B cell (primary cell): ENCODE data around the gene GSTP1. TPM values are rescaled to one million over a fixed set of nuclear protein-coding genes. Genes with fewer than 3 reads are reported as not detected.
"Not testable (repeated sequence)": the region's sequence is repeated elsewhere in the genome, so short reads cannot be mapped to it uniquely, and the experiment has no call there.

Experiments used
- ATAC-seq: fragments of 200-7000 bp; cut with Tn5 transposase; one replicate; pipeline ENCODE4 v1.10.0; 2021; ENCODE audit warnings: low read depth, mild to moderate bottlenecking, moderate number of reproducible peaks, moderate library complexity
- CTCF ChIA-PET: fragments of 350-600 bp; sonication (Branson Sonifier 250); formaldehyde crosslinking; loops from one replicate; lab custom pipeline; 2021; ENCODE audit warnings: antibody characterized with exemption, inconsistent platforms; lab: Charles Lee
- POLR2A ChIA-PET: fragments of 350-600 bp; sonication (Branson Sonifier 250); formaldehyde crosslinking; loops from one replicate; lab custom pipeline; 2021; ENCODE audit warnings: antibody characterized with exemption; lab: Charles Lee
- DNase-seq: peaks from one replicate; pipeline ENCODE4 v3.0.0; 2013
- H2AFZ ChIP-seq: 2 replicates; pipeline ENCODE4 v1.6.1; 2012; ENCODE audit warnings: mild to moderate bottlenecking, low read depth, low read length; ENCODE audit not compliant: insufficient read depth, poor library complexity, severe bottlenecking
- H3K27ac ChIP-seq, 2 donors: 1 replicate in 1 of 2; 2 replicates in 1 of 2; pipeline ENCODE4 v1.5.1; 2012 to 2013; ENCODE audit warnings: low read length in 2 of 2, mild to moderate bottlenecking in 2 of 2, moderate library complexity in 1 of 2
- H3K27me3 ChIP-seq, 4 experiments: fragments of 200-600 bp in 1 of 4; sonication (generic) in 1 of 4; replicated peaks in 1 of 4; 1 replicate in 2 of 4; 2 replicates in 2 of 4; pipeline versions ENCODE4 v1.6.1 to v1.7.0; 2013 to 2016; ENCODE audit warnings: low read length in 3 of 4, mild to moderate bottlenecking in 2 of 4, mixed read lengths in 1 of 4, moderate library complexity in 1 of 4; ENCODE audit not compliant: insufficient read depth in 4 of 4, control insufficient read depth in 3 of 4; ENCODE audit errors: control extremely low read depth in 1 of 4
- H3K36me3 ChIP-seq, 2 experiments: replicated peaks in 1 of 2; 1 replicate in 1 of 2; 2 replicates in 1 of 2; pipeline versions ENCODE4 v1.6.1 to v1.7.1; 2013; ENCODE audit warnings: low read length in 1 of 2; ENCODE audit not compliant: insufficient read depth in 2 of 2, control insufficient read depth in 1 of 2; ENCODE audit errors: control extremely low read depth in 1 of 2, extremely low read depth in 1 of 2
- H3K4me1 ChIP-seq, 2 donors: fragments of 200-600 bp in 1 of 2; sonication (generic) in 1 of 2; 1 replicate in 1 of 2; 2 replicates in 1 of 2; pipeline versions ENCODE4 v1.5.1 to v1.6.1; 2013 to 2017; ENCODE audit warnings: low read length in 2 of 2; ENCODE audit not compliant: control insufficient read depth in 2 of 2, insufficient read depth in 2 of 2
- H3K4me2 ChIP-seq: replicated peaks from 2 replicates; pipeline ENCODE3; 2012; ENCODE audit warnings: mild to moderate bottlenecking, low read depth, low read length; ENCODE audit not compliant: poor library complexity, severe bottlenecking
- H3K4me3 ChIP-seq, 5 experiments: fragments of 200-600 bp in 1 of 5; sonication (generic) in 1 of 5; 1 replicate in 3 of 5; 2 replicates in 2 of 5; pipeline versions ENCODE4 v1.5.1 to v1.7.0; 2011 to 2016; ENCODE audit warnings: low read length in 4 of 5, mild to moderate bottlenecking in 4 of 5, low read depth in 2 of 5, control low read depth in 1 of 5, moderate library complexity in 1 of 5; ENCODE audit not compliant: insufficient read depth in 1 of 5; ENCODE audit errors: control extremely low read depth in 1 of 5, extremely low read depth in 1 of 5
- H3K79me2 ChIP-seq: fragments of 200-600 bp; sonication (generic); one replicate; pipeline ENCODE4 v1.6.0; 2016; ENCODE audit warnings: low read length; ENCODE audit not compliant: control insufficient read depth, insufficient read depth
- H3K9ac ChIP-seq: fragments of 200-600 bp; sonication (generic); 2 replicates; pipeline ENCODE4 v1.6.1; 2017; ENCODE audit warnings: mild to moderate bottlenecking, low read length, moderate library complexity
- H3K9me3 ChIP-seq, 3 donors: one replicate each; pipeline versions ENCODE4 v1.6.1 to v1.7.1; 2013; ENCODE audit warnings: low read length in 2 of 3; ENCODE audit not compliant: control insufficient read depth in 2 of 3, insufficient read depth in 1 of 3; ENCODE audit errors: control extremely low read depth in 1 of 3
- H4K20me1 ChIP-seq: 2 replicates; pipeline ENCODE4 v1.6.0; 2012; ENCODE audit warnings: mild to moderate bottlenecking, low read length; ENCODE audit not compliant: insufficient read depth, control insufficient read depth, poor library complexity, severe bottlenecking
- H3K27ac Mint-ChIP-seq: one replicate; pipeline ENCODE4 v1.8.0; 2021; ENCODE audit warnings: mixed read lengths
- H3K27me3 Mint-ChIP-seq: one replicate; pipeline ENCODE4 v1.8.0; 2021; ENCODE audit warnings: mixed read lengths
- H3K4me1 Mint-ChIP-seq: one replicate; pipeline ENCODE4 v1.8.0; 2021; ENCODE audit warnings: mixed read lengths
- H3K4me3 Mint-ChIP-seq: one replicate; pipeline ENCODE4 v1.8.0; 2021; ENCODE audit warnings: mixed read lengths
- H3K9me3 Mint-ChIP-seq: one replicate; pipeline ENCODE4 v1.8.0; 2022; ENCODE audit warnings: mixed read lengths; ENCODE audit not compliant: insufficient read depth
- CTCF ChIP-seq: fragments of 200-600 bp; IDR thresholded peaks from one replicate; pipeline ENCODE4 v1.8.0; 2022; ENCODE audit warnings: antibody characterized with exemption, mild to moderate bottlenecking
- EZH2 ChIP-seq: IDR thresholded peaks from 2 replicates; pipeline ENCODE4 v1.6.1; 2012; ENCODE audit warnings: borderline replicate concordance, low read depth, mild to moderate bottlenecking, moderate library complexity, low read length; ENCODE audit not compliant: insufficient read depth, poor library complexity, severe bottlenecking
- WGBS: methylation state at CpG from one replicate; pipeline ENCODE4 v1.1.5; 2013; ENCODE audit warnings: missing lambda C conversion rate; ENCODE audit not compliant: insufficient coverage; 5-methylcytosine and 5-hydroxymethylcytosine counted together
- intact Hi-C: fragments of 100-400 bp; cut with micrococcal nuclease; formaldehyde crosslinking; loops from one replicate; pipeline ENCODE4 v1.10.0; 2022
- polyA plus RNA-seq: library from polyadenylated mRNA; depleted of rRNA; stranded (reverse); fragments of >200 nt; gene quantifications from 2 replicates; pipeline ENCODE4 v1.2.3, GENCODE V29; 2012
- total RNA-seq, 2 donors: library from RNA; stranded (reverse); fragments of 120-200 nt in 1 of 2; gene quantifications; 1 replicate in 1 of 2; 2 replicates in 1 of 2; pipeline versions ENCODE4 v1.2.3 to v1.2.4, GENCODE V29; 2013 to 2022

Gene GSTP1
- total and polyA plus RNA-seq, 2 donors (not counting 1 experiment from before 2014, with no cell fraction given): 200 to 313 TPM

- H3K4me1 ChIP-seq: peaks cover 11 to 21% of the 10 kb centered on the region in 2 donors
- no peaks in the 10 kb centered on the region for H3K9me3 ChIP-seq
- no peak overlapping the region for H3K4me2 ChIP-seq
- no peak overlapping the region for H3K27ac ChIP-seq
- TF ChIP-seq CTCF: no peak
- TF ChIP-seq EZH2: no peak
- Mint-ChIP-seq H3K9me3 (no peaks in the 10 kb centered on the region), H3K27ac (no peak overlapping the region), H3K27me3 (peaks cover 3% of the 10 kb centered on the region), H3K4me3 (no peak overlapping the region), H3K4me1 (peaks cover 18% of the 10 kb centered on the region)
- H3K9ac ChIP-seq: no peak overlapping the region
- ChIA-PET POLR2A (interaction anchor here (0.9 kb wide), 1 partner anchor 21 kb away, joined by 5 read pairs; the partner anchor contains the start of gene GSTP1), CTCF (interaction anchor here (0.5 to 5.3 kb wide), 4 partner anchors 10 to 219 kb away, joined by 3 to 20 read pairs (median 4); partner anchors contain the start of gene PPP1CA)
- H3K36me3 ChIP-seq: no peaks in the 10 kb centered on the region
- intact Hi-C loops: no loop called here
- ATAC-seq (no peak), DNase-seq (no peak)
- no peaks in the 10 kb centered on the region for H4K20me1 ChIP-seq
- H3K4me3 ChIP-seq: no peak overlapping the region
- 98% methylated on average over 5 of the region's 10 CpGs for WGBS
- peaks cover 0 to 7% (median 0%) of the 10 kb centered on the region in 4 experiments for H3K27me3 ChIP-seq
- no peaks in the 10 kb centered on the region for H3K79me2 ChIP-seq
- no peak overlapping the region for H2AFZ ChIP-seq
Measured at GRCh38 chr11:67562963-67563704, 20.5 kb upstream of the GSTP1 start.

- H3K4me3 Mint-ChIP-seq, DNase-seq, H3K27me3 Mint-ChIP-seq, ATAC-seq, H3K79me2 ChIP-seq, H3K9me3 Mint-ChIP-seq, H3K9ac ChIP-seq, H3K27me3 ChIP-seq, H3K36me3 ChIP-seq, H2AFZ ChIP-seq, H3K4me2 ChIP-seq, H3K4me3 ChIP-seq, H3K27ac ChIP-seq, H4K20me1 ChIP-seq, POLR2A ChIA-PET, H3K9me3 ChIP-seq, intact Hi-C loops, H3K27ac Mint-ChIP-seq: not testable (repeated sequence)
- CTCF ChIA-PET: interaction anchor here (5.3 kb wide), 1 partner anchor 9 kb away, joined by 20 read pairs; no protein-coding TSS in a partner anchor
- 97% methylated on average over 9 of the region's 11 CpGs for WGBS
- H3K4me1 ChIP-seq: peaks cover 8 to 15% of the 10 kb centered on the region in 2 donors
- H3K4me1 Mint-ChIP-seq: peaks cover 14% of the 10 kb centered on the region
Measured at GRCh38 chr11:67563705-67564114, 19.9 kb upstream of the GSTP1 start.
